Astrocyte of the cerebellum (primary cell): ENCODE data around the gene LMAN2.
A peak's percentile ranks its signal among the peaks of the same experiment; 100 is the strongest.

Experiments used
- DNase-seq: peaks from one replicate; pipeline ENCODE4 v3.0.0-alpha.2; 2011; ENCODE audit warnings: low read depth
- H3K4me3 ChIP-seq: 2 replicates; pipeline ENCODE4 v1.5.1; 2011; ENCODE audit warnings: mild to moderate bottlenecking, low read depth, low read length, moderate library complexity
- in situ Hi-C: cut with HindIII; loops from 2 replicates; pipeline ENCODE4 v1.10.0; 2017; ENCODE audit warnings: low sequenced_read_pairs
- TF ChIP-seq, protein P1 (sequence below): IDR thresholded peaks from 2 replicates; pipeline ENCODE4 v1.5.1; 2012; ENCODE audit warnings: low read length, low read depth, moderate library complexity, mild to moderate bottlenecking; ENCODE audit errors: missing control alignments

Gene LMAN2

DNA sequence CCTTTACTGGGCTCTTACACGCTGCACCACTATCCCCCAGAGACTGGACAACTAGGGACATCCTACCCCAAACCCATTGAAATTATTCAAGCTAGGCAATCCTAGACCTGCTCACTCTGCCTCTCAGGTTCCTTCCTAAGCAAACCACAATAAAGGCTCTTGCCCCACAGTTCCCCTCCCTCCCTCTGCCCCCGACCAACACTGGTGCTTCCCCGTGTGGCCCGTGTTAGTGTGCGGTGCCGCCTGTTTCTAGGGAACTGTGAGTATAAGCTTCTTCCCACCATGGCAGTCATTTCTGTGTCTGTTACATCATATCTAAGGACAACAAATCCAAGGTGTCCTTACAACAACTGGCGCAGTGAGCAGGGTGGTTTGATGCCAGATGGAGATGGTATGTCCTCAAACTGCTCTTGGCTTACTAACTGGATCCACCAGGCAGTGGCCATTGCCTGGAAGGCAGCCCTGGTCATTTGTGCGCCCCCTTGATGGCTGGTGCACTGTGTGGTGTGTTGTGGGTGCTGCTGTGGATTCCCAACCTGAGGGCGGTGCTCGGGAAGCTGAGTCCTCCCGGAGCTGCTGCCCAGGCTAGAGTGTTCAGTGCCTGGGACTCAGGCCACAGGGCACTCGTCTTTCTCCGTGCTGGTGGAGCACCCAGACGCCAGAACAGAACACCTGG is 31.4 kb downstream of the LMAN2 start:
- in situ Hi-C loops, result loop anchor here (5.0 kb wide), 2 partner anchors 42 to 127 kb away; partner anchors contain the start of gene PRR7
- TF ChIP-seq, protein P1, sequence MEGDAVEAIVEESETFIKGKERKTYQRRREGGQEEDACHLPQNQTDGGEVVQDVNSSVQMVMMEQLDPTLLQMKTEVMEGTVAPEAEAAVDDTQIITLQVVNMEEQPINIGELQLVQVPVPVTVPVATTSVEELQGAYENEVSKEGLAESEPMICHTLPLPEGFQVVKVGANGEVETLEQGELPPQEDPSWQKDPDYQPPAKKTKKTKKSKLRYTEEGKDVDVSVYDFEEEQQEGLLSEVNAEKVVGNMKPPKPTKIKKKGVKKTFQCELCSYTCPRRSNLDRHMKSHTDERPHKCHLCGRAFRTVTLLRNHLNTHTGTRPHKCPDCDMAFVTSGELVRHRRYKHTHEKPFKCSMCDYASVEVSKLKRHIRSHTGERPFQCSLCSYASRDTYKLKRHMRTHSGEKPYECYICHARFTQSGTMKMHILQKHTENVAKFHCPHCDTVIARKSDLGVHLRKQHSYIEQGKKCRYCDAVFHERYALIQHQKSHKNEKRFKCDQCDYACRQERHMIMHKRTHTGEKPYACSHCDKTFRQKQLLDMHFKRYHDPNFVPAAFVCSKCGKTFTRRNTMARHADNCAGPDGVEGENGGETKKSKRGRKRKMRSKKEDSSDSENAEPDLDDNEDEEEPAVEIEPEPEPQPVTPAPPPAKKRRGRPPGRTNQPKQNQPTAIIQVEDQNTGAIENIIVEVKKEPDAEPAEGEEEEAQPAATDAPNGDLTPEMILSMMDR, result no peak
- H3K4me3 ChIP-seq, result no peak overlapping the region
- DNase-seq, result no peak

DNA sequence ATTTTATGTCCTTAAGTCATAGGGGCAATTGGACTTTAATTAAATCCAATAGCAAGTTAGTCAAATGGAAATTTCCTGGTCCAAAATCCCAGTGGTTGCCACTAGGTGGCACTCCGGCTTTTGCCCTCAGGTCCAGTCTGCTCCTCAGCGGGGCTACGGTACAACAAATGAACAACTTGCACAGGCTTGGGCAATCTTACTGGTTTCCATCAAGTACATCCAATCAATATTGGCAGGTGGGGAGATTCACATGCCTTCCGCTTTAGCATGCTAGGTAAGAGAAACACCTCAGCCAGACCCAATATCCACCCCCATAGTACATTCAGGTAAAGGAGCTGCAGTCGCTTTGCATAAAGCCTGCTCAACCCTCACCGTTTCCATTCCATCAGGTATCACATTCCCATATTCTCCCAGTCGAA is 33.5 kb downstream of the LMAN2 start:
- DNase-seq, result peak; percentile 65
- H3K4me3 ChIP-seq, result no peak overlapping the region
- in situ Hi-C loops, result no loop called here
- TF ChIP-seq, protein P1, result peak; percentile 90

DNA sequence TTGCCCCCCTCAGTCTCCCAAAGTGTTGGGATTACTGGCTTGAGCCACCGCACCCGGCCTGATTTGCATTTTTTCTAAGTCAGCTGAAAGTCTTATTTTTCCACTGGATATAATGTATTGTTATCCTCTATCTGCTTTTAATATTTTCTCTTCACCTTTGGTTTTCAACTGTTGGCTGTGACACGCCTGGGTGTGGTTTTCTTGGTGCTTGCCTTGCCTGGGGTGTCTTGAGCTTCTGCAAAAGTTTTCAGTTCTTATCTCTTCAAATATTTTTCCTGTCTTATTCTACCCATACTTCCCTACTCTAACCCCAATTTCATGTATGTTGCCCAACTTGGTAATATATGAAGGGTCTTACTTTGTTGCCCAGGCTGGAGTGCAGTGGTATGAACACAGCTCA is 35.5 kb downstream of the LMAN2 start:
- TF ChIP-seq, protein P1, result no peak
- in situ Hi-C loops, result no loop called here
- no peak for DNase-seq
- H3K4me3 ChIP-seq, result no peak overlapping the region

DNA sequence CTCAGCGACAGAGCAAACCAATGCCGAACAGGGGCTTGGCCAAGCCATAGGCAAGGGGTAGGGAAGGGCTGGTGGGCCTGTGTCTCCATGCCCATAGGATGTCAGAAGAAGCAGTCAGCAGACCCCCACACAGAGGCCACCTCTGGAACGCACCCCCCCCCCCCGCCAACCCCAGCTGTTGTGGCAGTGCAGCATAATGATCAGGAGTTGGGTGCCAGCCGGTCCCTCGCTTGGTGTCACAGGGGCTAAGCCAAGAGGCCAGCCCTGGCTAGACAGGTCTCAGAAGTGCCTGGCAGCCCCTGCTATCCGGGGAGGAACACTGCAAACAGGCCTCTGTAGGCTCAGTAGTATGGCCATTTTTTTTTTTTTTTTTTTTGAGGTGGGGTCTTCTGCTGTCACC is 36.1 kb downstream of the LMAN2 start:
- in situ Hi-C loops, result no loop called here
- DNase-seq, result no peak
- TF ChIP-seq, protein P1, result no peak
- no peak overlapping the region for H3K4me3 ChIP-seq

DNA sequence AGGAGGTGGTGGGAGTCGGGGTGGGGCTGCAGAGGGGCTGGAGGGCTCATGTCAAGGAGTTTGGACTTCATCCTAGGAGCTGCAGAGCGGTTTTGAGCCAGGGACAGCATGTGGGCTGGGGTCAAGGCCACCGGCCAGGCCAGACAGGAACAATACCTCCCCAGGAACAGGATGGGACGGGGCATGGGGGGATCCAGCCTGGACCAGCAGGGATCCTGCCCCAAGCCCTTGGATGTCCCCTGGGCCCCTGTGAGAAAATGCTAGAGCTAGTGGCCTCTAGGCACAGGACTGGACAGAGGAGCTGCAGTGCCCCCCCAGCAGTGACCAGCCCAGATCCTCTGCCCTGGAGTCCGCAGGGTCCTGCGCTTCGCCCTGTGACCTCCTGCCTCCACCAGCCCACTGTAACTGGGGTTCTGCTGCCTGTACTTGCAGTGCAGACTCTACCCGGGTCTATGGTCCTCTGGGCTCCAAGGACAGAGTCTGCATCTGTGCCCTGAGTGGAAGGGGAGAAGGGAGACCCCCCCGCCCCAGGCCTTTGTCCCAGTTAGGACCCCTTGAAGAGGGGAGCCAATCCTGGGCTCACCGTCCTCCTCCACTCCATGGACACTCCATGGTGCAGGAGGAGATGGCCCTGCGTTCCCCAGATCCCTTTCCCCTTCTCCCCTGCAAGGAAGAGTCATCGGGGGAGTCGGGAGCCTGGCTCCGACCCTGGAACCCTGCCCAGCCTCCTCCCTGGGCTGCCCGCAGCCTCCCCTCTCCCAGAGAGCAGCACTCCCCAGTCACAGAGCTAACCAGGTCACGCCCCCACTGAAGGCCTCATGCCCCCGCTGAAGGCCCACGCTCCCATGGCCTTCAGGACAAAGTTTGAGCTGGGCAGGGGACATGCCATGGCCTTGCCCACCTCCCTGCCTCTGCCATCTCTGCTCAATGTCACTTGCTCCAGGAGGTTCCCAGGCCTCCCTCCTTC is 36.8 kb downstream of the LMAN2 start:
- in situ Hi-C loops, result no loop called here
- no peak for DNase-seq
- H3K4me3 ChIP-seq, result no peak overlapping the region
- TF ChIP-seq, protein P1, result no peak

DNA sequence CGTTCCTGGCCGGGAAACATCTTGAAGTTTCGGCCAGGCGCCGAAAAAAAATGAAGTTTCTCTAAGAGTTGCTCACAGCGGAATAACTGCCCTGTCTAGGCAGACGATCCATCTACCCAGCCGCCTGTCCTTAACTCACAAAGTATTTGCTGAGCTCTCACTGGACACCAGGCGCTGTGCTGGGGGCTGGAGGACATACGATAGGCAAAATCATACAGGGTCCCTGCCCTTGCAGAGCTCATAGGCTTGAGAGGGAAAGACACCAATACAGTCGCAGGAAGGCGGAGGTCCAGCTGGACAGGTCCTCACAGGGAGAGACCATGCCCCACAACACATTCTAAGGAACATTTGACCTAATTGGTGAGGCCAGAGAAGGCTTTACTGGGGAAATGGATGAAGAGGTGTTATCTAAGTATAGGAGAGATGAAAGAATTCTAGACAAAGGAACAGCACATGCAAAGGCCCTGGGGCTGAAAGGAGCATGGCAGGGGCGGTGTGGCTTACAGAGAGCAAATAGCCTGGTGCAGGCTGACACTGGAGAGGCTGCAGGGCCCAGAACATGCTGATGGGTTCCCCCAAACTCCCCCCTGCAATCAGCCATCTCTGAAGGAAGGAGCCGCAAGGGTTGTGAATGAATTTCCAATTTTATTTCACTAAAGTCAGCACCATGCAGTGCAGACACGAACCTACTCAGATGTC is 37.8 kb downstream of the LMAN2 start:
- in situ Hi-C loops, result no loop called here
- no peak overlapping the region for H3K4me3 ChIP-seq
- TF ChIP-seq, protein P1, result no peak
- no peak for DNase-seq
